Astrocyte (in vitro differentiated cells and primary cell): Measurements from ENCODE around the gene PGAM2.
"Not testable (repeated sequence)": the region's sequence is repeated elsewhere in the genome, so short reads cannot be mapped to it uniquely, and the experiment has no call there.

Experiments used
- EZH2 ChIP-seq: IDR thresholded peaks from 2 replicates; pipeline ENCODE4 v1.6.1; 2012; ENCODE audit warnings: mild to moderate bottlenecking, low read length, inconsistent platforms; ENCODE audit not compliant: insufficient read depth
- TF ChIP-seq, protein P1 (sequence below): IDR thresholded peaks from 2 replicates; pipeline ENCODE4 v1.5.1; 2011; ENCODE audit warnings: low read depth, mild to moderate bottlenecking, inconsistent platforms, low read length, moderate library complexity; ENCODE audit not compliant: insufficient read depth

DNA sequence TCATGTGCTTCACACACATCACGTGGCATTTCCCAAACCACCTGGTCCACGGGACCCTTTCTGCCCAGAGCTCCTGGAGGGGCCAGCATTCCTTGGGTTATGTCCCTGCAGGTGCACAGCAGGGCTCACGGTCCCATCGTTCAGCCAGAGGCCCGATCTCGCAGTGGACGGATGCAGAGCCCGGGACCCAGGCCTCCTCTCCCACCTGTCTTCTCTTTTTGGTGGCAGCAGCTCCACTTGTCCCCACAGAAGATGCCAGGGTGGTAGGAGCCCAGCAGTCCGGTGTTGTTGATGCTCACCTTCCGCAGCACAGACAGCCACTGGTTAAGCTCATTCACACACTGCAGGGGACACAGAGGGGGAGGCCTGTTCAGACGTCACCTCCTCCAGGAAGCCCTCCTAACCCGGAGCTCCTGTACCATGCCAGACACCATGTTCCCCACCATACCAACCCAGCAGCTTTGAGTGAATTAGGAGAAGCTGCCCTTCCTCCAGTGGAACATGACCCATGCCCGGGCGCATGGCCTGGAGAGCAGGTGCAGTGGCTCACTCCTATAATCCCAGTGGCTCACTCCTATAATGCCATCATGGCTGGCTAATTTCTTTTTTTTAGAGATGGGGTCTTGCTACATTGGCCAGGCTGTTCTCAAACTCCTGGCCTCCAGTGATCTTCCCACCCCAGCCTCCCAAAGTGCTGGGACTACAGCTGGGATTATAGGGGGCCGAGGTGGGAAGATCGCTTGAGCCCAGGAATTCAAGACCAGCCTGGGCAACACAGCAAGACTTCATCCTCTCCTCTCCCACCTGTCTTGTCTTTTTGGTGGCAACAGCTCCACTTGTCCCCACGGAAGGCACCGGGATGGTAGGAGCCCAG is 31.2 kb downstream of the PGAM2 start:
- not testable (repeated sequence) for TF ChIP-seq EZH2
- TF ChIP-seq, protein P1, sequence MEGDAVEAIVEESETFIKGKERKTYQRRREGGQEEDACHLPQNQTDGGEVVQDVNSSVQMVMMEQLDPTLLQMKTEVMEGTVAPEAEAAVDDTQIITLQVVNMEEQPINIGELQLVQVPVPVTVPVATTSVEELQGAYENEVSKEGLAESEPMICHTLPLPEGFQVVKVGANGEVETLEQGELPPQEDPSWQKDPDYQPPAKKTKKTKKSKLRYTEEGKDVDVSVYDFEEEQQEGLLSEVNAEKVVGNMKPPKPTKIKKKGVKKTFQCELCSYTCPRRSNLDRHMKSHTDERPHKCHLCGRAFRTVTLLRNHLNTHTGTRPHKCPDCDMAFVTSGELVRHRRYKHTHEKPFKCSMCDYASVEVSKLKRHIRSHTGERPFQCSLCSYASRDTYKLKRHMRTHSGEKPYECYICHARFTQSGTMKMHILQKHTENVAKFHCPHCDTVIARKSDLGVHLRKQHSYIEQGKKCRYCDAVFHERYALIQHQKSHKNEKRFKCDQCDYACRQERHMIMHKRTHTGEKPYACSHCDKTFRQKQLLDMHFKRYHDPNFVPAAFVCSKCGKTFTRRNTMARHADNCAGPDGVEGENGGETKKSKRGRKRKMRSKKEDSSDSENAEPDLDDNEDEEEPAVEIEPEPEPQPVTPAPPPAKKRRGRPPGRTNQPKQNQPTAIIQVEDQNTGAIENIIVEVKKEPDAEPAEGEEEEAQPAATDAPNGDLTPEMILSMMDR, result not testable (repeated sequence)
